HepG2 (cell line): ENCODE results near the gene QPCT. TPM values are rescaled to one million over a fixed set of nuclear protein-coding genes. Genes with fewer than 3 reads are reported as not detected.
A peak's percentile ranks its signal among the peaks of the same experiment; 100 is the strongest.

Source experiments
- BATF2 ChIP-seq: sonication (generic); formaldehyde crosslinking; IDR thresholded peaks from 2 replicates; pipeline ENCODE4 v1.8.0; 2022; ENCODE audit warnings: mild to moderate bottlenecking, missing genetic modification reagents, moderate library complexity
- MXD3 ChIP-seq: IDR thresholded peaks from 2 replicates; pipeline ENCODE4 v1.6.1; 2016; ENCODE audit warnings: mild to moderate bottlenecking, missing biosample characterization, missing genetic modification reagents
- NFAT5 ChIP-seq: sonication (generic); formaldehyde crosslinking; IDR thresholded peaks from 2 replicates; pipeline ENCODE4 v1.4.0; 2020; ENCODE audit warnings: missing genetic modification reagents
- PBX3 ChIP-seq: sonication (generic); formaldehyde crosslinking; IDR thresholded peaks from 2 replicates; pipeline ENCODE4 v1.8.1; 2023; ENCODE audit warnings: missing genetic modification reagents, inconsistent platforms, borderline replicate concordance
- SOX5 ChIP-seq: IDR thresholded peaks from 2 replicates; pipeline ENCODE4 v1.6.1; 2016; ENCODE audit warnings: borderline replicate concordance
- SP1 ChIP-seq, 2 experiments: fragments of 450-650 bp in 1 of 2; sonication (generic) in 1 of 2; formaldehyde crosslinking in 1 of 2; IDR thresholded peaks; 2 replicates each; pipeline versions ENCODE4 v1.4.0 to v1.6.1; 2016 to 2020; ENCODE audit warnings: missing genetic modification reagents in 1 of 2
- THYN1 ChIP-seq: sonication (generic); formaldehyde crosslinking; IDR thresholded peaks from 2 replicates; pipeline ENCODE4 v1.8.1; 2023; ENCODE audit warnings: low read depth, mild to moderate bottlenecking, moderate library complexity, missing genetic modification reagents, borderline replicate concordance
- ZBTB4 ChIP-seq: sonication (generic); formaldehyde crosslinking; IDR thresholded peaks from 2 replicates; pipeline ENCODE4 v1.4.0; 2020; ENCODE audit warnings: missing genetic modification reagents, mild to moderate bottlenecking, borderline replicate concordance
- ZNF143 ChIP-seq: sonication (generic); formaldehyde crosslinking; IDR thresholded peaks from 2 replicates; pipeline ENCODE4 v1.4.0; 2020; ENCODE audit warnings: missing genetic modification reagents
- ZNF280B ChIP-seq: sonication (generic); formaldehyde crosslinking; IDR thresholded peaks from 2 replicates; pipeline ENCODE4 v1.5.0; 2020; ENCODE audit warnings: missing genetic modification reagents, mild to moderate bottlenecking, borderline replicate concordance
- ZNF383 ChIP-seq: sonication (generic); formaldehyde crosslinking; IDR thresholded peaks from 2 replicates; pipeline ENCODE4 v1.4.0; 2020; ENCODE audit warnings: missing genetic modification reagents, mild to moderate bottlenecking, borderline replicate concordance
- ZNF546 ChIP-seq: sonication (generic); formaldehyde crosslinking; conservative IDR thresholded peaks from 2 replicates; pipeline ENCODE4 v1.8.1; 2023; ENCODE audit warnings: mild to moderate bottlenecking, missing genetic modification reagents
- ZNF672 ChIP-seq: sonication (generic); formaldehyde crosslinking; IDR thresholded peaks from 2 replicates; pipeline ENCODE4 v1.8.1; 2022; ENCODE audit warnings: missing genetic modification reagents
- polyA plus RNA-seq, 8 experiments: library from polyadenylated mRNA; depleted of rRNA in 3 of 8; stranded (reverse) in 7 of 8; unstranded in 1 of 8; fragments of >200 nt; fragmentation: Illumina TruSeq in 4 of 8; extraction: Trizol in 4 of 8; gene quantifications; 2 replicates each; pipeline versions ENCODE4 v1.2.1 to v1.2.3, GENCODE V29; 2011 to 2016; ENCODE audit warnings: low read depth in 4 of 8, missing spikeins in 1 of 8, mixed read lengths in 1 of 8; ENCODE audit not compliant: insufficient read depth in 1 of 8
- total RNA-seq, 5 experiments: library from RNA; depleted of rRNA; stranded (reverse); fragments of >200 nt; fragmentation: Illumina TruSeq; extraction: Trizol; gene quantifications; 2 replicates each; pipeline ENCODE4 v1.2.3, GENCODE V29; 2016; ENCODE audit warnings: low read depth in 1 of 5

The QPCT gene
- total and polyA plus RNA-seq, 2 of the 13 experiments (the other 11 are each of a cell fraction or from before 2014, with no cell fraction given), result 0.77 to 1.2 TPM

GRCh38 chr2:37344453-37345361 is at the start of gene QPCT (continued):
- TF ChIP-seq NFAT5 (CRISPR knock-in tag) (0 out of 2 replicates have a peak, but pooled peaks have one; percentile 28), ZNF383 (no peak), BATF2 (no peak), ZNF546 (CRISPR knock-in tag) (no peak), ZNF143 (CRISPR knock-in tag) (no peak), SP1 (IDR thresholded peaks at IDR 0.05) (no peak), SP1 (CRISPR knock-in tag; IDR thresholded peaks at IDR 0.05) (no peak), ZBTB4 (CRISPR knock-in tag) (no peak), ZNF672 (CRISPR knock-in tag) (no peak), MXD3 (CRISPR knock-in tag) (peak; percentile 59; the same call in 1 of the 2 replicates), PBX3 (CRISPR knock-in tag) (no peak), ZNF280B (no peak), SOX5 (CRISPR knock-in tag) (no peak), THYN1 (CRISPR knock-in tag) (no peak)
